Stimulated activated CD4-positive, alpha-beta T cell treated with anti-CD3 and anti-CD28 coated beads, Interleukin-1b, Interleukin-23, amount 100 ng/mL, for 24 hours (primary cell): ENCODE data around the gene YWHAB.

Experiments used
- DNase-seq, 4 experiments: peaks; one replicate each; pipeline ENCODE4 v3.0.0-alpha.2; 2020; ENCODE audit warnings: low read depth in 4 of 4, low spot score in 1 of 4

Gene YWHAB

DNA sequence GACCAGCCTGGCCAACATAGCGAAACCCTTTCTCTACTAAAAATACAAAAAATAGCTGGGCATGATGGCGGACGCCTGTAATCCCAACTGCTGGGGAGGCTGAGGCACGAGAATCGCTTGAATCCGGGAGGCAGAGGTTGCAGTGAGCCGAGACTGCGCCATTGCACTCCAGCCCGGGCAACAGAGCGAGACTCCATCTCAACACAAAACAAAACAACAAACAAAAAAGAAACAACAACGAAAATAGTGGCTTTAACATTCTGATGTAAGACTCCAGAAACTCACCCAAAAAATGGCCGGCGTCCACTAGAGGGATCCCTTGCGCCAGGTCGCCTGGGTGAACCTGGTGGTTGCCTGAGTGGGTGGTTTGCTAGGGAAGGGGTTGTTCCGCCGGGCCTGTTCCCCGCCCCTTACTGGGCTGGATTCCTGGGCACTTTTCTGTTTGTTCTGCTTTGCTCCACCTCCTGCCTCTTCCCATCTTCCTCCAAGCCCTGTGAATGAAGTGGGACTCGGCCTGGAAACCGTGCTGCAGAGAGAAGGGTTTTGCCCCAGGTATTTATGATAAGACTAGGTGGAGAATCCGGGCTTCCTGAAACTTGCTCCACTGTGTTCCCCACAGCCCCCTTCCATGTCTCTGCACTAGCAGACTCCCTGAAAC, 25.9 kb downstream of the YWHAB start:
- DNase-seq: peak in 1 of 4 experiments; percentile 48

DNA sequence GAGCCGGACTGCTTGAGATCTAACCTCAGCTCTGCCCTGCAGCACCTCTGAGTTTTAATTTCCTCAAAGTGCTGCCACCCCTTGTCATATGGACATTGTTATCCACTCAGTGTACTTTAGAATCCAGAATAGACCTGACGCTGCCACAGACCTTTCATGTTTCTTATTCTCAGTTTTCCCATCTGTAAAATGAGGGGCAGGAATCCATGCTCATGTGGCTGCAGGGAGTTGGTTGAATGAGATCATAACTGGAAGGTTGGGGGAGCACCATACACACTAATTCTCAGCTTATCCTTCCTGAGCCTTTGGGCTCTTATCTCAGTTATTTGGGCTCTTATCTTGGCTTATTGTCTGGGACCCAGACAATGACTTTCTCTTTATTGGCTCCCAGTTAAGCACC, 26.7 kb downstream of the YWHAB start:
- no peak for DNase-seq

DNA sequence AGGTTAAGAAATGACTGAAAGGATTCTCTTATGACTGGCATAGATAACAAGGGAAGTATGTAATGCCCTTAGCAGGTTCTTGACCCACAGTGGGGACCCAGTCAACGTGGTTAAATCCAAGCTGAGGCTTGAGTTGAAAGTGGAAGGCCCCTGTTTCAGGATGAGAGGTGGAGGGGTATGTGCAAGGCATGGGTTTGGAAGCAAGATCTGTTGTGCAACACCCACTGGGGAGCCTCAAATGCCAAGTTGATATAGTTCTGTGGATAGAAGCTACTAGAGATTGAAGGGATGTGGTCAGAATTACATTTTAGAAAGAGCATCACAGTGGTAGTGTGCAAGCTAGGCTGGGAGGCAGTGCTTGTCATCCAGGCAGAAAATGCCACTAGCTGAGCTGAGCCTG, 29.4 kb downstream of the YWHAB start:
- DNase-seq: no peak

DNA sequence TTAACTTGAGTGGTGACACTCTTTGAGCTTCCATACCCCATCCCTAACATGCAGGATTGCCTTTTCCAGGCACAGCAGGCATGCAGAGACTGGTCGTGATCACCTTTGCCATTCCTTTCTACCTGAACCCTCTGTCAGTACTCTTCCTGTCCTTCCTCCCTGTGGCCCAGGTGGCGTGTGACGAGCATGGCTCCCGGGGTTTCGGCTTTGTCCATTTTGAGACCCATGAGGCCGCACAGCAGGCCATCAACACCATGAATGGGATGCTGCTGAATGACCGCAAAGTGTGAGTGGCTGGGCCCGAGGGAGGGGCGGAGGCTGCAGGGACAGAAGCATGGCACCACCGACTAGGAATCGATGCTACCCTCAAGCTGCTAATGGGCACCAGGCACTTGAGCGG, 31.1 kb downstream of the YWHAB start:
- DNase-seq: no peak

DNA sequence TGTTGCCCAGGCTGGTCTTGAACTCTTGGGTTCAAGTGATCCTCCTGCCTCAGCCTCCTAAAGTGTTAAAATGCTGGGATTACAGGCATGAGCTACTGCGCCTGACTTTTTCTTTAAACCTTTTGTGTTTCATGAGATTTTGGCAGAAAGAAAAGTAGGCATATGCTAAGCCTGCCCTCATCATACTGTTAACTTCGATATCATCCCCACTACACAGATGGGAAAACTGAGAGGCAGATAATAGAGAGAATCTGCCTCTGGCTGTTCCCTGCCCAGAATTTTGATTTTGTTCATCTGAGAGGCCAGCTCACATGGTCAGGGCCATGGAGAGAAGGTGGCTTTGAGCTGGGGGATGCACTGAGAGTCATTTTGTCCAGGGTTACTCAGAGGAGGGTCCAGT, 31.9 kb downstream of the YWHAB start:
- DNase-seq: no peak

DNA sequence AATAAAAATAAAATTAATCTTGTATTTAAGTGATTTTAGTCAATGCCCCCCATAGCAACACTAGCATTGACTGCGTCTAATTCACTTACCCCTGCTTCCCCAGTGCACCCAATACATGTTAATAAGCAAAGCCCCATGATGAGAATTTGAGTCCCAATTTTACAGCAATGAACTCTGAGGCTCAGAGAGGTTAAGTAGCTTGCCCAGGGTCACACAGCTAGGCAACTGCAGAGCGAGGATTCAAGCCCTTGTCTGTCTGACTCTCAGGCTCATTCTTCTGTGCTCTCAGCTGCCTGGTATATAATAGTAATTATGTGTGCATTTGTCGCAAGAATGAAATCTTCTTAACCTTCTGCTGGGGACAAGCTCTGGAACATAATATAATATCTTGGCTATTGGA, 32.8 kb downstream of the YWHAB start:
- no peak for DNase-seq

DNA sequence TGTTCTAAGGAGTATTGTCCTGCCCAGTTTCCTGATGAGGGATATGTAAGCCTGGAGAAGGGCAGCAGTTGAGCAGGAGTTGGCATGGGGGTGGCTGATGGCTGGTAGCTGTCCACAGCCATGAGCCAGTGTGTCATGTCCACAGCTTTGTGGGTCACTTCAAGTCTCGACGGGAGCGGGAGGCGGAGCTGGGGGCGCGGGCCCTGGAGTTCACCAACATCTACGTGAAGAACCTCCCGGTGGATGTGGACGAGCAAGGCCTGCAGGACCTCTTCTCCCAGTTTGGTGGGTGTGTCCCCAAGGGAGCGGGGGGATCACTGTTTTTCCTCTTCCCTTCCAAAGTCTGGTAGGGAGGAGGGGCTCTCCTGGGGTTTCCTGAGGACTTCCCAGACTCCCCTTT, 33.3 kb downstream of the YWHAB start:
- DNase-seq: no peak

DNA sequence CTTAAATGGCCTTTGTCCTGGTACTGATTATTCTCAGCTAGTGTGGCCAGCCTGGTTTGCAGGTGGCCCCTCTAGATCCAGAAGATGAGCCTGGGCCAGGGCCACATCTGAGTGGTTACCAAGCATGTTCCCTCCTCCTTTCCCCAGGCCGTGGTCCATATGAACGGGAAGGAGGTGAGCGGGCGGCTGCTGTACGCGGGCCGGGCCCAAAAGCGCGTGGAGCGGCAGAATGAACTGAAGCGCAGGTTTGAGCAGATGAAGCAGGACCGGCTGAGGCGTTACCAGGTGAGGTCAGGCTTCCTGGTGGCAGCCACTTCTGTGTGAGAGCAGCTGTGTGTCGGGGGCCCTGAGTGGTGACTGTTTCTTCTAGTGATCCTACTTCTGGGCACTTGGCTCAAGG, 35.9 kb downstream of the YWHAB start:
- no peak for DNase-seq

DNA sequence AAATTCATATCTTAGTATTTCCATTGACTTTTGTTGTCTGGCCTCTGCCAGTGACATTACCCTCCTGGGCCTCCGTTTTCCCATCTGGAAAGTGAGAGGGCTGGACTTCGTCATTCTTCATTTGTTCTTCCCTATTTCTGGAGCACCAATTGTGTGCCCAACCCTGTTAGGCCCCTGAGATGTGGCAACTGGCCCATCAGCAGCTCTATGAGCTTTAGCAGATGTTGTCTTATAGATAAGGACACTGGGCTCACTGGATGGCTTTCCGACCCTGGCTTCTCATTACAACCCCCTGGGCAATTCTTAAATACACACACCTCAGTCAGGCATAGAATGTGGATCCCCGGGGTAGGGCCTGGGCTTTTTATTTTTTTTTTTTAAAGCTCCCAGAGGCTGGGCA, 39.0 kb downstream of the YWHAB start:
- no peak for DNase-seq

DNA sequence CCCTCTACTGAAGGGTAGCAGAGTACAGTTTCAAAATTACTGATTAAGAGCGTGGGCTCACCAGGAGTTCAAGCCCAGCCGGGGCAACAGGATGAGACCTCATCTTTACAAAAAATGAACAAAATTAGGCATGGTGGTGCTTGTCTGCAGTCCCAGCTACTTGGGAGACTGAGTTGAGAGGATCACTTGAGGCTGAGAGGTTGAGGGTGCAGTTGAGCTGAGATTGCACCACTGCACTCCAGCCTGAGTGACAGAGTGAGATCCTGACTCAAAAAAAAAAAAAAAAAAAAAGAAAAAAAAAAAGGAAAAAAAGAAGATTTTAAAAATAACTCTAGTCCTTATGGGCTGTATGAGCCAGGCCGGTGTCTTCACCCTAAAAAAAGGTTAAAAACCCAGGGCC, 43.1 kb downstream of the YWHAB start:
- DNase-seq: no peak

DNA sequence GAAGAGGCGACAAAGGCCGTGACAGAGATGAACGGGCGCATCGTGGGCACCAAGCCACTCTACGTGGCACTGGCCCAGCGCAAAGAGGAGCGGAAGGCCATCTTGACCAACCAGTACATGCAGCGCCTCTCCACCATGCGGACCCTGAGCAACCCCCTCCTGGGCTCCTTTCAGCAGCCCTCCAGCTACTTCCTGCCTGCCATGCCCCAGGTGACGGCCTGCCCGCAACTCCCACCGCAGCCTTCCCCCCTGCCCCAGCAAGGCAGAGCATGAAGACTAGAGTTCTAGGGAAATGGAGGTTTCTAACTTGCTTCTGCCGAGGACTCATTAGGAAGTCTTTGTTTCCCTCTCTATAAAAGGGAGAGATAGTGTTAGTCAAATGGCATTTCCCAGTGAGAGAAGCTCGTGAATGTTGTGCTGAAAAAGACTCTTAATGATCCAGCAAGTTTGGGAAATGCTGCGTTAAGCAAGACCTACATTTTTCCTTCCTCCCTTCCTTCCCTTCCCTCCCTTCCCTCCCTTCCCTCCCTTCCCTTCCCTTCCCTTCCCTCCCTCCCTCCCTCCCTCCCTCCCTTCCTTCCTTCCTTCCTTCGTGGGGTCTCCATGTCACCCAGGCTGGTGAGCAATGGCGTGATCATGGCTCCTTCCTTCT, 45.1 kb downstream of the YWHAB start:
- no peak for DNase-seq

DNA sequence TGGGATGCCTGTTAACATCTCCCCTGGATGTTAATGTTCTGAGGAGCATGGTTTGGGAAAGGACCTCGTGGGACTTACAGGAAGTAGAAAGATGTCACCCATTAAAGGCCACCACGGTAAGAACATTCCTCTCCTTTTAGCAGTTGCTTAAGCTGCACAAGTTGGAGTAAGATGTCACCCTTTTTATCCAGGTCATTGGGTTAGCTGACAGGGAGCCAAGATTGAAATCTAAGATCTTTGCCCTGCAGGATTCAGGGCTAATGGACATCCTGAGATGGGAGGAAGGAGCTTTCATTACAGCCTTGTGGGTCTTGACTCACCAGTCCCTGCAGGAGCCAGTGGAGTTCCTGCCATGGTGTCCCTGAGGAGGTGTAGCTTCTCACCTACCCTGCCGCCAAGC, 46.4 kb downstream of the YWHAB start:
- no peak for DNase-seq

DNA sequence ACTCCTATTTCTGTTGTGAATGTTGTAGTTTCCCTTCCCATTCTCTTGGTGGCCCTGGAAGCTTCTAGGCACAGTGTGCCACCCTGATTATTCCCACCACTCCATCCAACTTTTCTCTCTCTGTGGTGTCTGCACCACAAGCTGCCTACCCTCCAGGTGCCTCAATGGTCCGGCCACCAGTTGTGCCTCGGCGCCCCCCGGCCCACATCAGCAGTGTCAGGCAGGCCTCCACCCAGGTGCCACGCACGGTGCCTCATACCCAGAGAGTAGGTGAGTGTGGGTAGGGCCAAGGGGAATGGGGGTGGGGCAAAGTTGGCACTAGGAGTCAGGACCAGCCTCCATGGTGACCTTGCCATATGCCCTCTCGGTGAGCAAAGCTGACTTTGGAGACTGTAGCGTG, 47.4 kb downstream of the YWHAB start:
- DNase-seq: no peak

DNA sequence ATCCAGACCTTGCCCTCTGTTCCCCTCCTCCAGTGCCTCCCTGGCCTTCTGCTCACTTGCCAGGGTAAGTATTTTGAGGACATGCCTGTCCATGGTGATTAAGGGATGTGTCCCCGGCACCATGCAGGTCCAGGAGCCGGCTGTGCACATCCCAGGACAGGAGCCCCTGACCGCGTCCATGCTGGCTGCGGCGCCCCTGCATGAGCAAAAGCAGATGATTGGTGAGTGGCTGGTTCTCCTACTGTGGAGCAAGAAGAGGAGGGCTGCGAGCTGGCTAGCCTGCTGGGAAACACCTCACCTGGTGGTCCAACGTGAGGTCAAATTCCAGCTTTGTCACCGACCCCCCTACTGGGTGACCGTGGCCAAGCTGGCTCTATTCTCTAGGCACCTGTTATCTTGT, 51.0 kb downstream of the YWHAB start:
- DNase-seq: no peak

DNA sequence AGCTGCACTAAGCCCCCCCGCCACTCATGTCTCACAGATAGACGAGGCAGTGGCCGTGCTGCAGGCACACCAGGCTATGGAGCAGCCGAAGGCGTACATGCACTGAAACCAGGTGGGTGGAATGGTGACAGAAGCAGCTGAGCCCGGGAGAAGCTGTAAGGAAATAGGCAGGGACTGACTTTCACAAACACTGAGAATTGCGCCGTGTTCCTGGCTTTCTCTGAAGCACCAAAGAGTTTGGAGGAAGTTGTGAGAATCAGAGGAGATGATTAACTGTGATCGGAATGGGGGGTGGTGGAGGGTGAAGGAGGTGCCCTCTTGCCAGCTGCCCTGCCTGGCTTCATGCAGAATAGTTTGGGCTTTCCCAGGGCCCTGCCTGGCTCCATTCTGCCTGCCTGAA, 53.1 kb downstream of the YWHAB start:
- DNase-seq: no peak

DNA sequence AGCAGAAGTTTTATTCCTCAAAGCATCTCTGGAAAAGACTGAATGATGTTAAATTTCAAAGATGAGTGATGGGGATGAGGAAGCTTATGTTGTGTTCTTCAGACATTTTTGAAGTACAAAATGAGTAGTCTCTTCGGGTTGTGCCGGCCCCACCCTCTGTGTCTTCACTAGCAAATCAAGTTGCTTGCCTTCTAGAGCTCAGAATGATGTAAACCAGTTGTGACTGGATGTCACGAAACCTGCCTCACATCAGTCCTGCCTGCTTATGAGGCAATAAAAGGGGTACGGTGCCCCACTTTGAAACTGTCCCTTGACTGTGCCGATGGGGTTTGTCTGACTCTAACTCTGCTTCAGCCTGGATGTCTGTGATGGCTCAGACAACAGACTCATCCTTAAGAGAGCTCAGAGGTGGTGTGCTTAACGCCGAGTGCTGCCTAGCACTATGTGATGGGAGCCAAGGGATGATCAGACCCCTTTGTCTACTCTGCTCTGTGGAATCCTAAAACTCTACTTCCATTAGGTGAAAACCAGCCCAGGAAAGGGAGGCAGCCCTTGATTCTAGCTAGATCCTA, 55.7 kb downstream of the YWHAB start:
- DNase-seq: no peak

DNA sequence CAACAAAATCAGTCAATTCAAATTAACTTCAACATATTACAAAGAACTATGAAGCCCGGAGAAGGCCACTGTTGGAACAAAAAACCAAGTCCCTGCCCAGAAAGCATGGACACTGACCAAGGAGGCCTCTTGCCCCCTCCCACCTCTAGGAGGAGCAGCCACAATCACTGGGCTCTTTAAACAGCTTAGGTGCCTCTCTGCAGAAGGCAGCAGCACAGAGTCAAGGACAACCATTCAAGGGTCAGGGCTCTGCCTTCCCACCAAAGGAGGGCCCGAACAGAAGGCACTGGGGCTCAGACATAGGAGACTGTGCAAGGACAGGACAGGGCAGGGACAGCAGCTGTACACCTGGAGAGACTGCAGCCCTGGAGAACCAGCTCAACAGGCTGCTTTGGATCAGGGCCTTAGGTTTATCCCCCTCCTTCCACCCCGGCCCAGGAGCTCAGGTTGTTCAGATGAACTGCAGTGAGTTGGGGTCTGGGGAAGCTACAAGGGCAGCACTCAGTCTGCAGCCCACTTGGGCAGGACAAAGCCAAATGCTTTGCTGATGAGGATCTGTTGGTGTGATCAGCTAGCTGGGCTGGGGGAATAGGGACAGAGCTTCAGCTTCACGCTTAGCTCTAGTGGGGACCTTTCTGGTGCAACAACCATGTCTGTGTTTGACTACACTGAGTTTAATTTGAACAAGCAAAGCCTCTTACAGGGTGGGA, 56.9 kb downstream of the YWHAB start:
- DNase-seq: no peak

DNA sequence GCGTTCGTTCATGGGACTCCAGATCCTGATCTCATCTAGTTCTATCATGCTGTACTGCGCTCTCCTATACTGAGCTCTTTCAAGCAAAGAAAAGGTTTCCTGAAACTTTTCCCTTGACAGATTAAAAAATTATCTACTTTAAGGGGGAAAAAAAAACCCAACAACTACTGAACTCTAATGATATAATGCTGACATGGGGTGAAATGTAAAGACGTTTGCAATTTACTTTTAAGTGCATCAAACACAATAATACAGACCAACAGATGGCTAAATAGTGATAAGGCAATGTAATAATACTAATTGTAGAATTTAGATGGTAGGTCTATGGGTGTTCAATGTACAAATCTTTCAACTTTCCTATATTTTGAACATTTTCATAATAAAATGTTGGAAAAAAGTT, 58.3 kb downstream of the YWHAB start:
- no peak for DNase-seq

DNA sequence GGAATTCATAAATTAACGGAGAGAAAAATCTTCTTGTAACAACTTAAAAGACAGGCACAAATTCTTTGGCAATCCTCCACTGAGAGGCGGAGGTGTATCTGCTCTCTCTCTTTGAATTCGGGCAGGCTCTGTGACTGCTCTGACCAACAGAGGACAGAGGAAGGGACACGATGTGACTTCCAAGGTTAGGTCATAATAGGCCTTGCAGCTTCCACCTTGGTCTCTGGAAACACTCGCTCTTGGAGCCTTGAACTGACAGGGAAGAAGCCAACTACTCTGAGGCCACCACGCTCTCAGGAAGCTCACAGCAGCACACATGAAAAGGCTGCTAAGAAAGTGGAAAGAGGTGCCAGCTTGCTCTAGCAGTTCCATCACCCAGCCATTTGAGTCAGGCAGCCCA, 59.8 kb downstream of the YWHAB start:
- no peak for DNase-seq

DNA sequence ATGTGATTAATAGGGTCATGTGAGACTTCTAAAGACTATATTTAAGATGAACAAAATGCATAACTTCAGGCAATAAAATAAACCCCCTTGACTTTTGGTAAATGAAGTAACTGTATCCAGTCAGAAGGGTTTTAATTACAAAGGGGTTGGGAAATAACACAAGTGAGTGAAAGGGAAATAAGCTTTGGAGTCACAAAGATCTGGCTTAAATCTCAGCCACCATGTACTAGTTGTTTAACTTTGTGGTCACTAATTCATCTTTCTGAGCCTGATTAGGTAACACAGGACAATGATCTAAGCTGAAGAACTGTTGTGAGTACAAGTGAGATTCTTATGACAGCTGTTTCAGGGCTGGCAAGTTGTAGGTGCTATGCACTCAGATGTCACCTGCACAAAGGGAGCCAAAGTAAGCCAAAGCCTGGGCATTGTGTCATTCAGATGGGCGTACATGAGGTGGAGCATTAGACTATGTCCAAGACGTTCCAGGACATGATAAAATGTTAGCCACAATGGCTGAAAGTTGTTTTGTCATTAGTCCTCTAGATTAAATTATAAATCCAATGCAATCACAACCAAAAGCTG, 60.9 kb downstream of the YWHAB start:
- no peak for DNase-seq

DNA sequence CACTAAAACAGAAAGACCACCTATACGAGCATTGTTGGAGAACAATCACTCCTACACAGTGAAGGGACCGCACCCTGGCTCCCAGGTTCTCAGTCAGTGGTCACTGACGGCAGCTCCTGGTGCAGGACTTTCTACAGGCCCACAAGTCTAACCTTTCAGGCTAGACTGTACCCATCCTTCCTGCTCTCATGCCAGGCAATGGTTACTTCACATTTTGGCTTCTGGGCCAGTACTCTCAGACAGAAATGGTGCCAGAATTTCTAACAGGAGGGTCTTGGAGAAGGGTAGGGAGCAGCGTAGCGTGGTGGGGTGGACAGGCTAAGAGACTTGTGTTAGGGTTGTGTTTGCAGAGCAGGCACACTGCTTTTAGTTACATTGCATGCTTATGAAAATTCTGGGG, 62.6 kb downstream of the YWHAB start:
- no peak for DNase-seq

DNA sequence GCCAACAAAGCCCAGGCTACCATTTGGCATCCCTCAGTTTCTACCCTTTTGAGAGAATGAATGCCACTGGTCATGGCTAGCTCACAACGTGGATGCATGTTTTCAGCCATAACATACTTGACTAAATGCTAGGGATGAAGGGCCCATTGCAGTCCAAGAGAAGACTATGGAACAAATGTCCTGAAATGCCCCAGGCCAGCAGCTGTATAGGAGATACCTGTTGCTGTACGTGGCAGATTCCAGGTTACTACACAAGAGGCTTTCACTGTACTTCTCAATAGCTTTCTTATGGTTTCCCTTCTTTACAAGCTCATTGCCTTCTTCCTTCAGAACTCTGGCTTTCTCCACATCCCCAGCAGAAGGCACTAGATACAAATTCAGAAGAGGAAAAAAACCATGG, 63.0 kb downstream of the YWHAB start:
- no peak for DNase-seq
